ENCODE results near the gene CNTNAP4.

CNTNAP4 gene

GRCh38 chr16:76276745-76277438 lies at the start of gene CNTNAP4:
Gene CNTNAP4 (plus strand): TSS chr16:76277401. CDS start chr16:76277663, 262 bp downstream.
- Mint-ChIP-seq H3K27me3 (peaks cover 17% of the 10 kb centered on the region), H3K4me1 (peaks cover 5% of the 10 kb centered on the region), H3K27ac (no peak within 1 kb of the TSS), H3K36me3 (no peaks in the 10 kb centered on the region), H3K9me3 (no peaks in the 10 kb centered on the region), H3K4me3 (no peak within 1 kb of the TSS)
- ATAC-seq = no peak

DNA sequence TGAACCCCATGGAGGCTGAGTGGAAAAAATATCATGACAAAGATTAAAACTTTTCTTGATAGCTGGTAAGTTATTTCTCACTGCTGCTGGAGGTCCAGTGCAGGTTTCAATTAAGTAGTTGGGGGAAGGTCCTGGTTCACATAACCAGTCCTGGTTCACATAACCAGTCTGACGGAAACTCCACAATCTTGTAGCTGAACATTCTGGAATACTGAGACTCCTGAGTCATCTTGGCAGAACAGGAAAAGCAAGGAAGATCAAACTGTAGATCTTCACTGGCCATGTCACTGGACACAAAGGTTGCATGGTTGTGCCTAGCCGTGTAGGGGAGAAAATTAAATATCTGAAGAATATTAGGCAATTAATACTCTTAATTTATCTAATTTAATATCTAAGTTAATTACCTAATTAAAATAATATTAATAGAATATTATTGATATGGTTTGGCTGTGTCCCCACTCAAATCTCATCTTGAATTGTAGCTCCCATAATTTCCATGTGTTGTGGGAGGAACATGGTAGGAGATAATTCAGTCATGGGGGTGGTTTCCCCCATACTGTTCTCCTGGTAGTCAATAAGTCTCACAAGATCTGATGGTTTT lies 48.6 kb upstream of the CNTNAP4 start:
- Mint-ChIP-seq H3K4me3 (no peak overlapping the region), H3K36me3 (no peaks in the 10 kb centered on the region), H3K27ac (no peak overlapping the region), H3K9me3 (peaks cover 9% of the 10 kb centered on the region), H3K27me3 (no peaks in the 10 kb centered on the region), H3K4me1 (no peaks in the 10 kb centered on the region)
- ATAC-seq = no peak

- H3K4me1 Mint-ChIP-seq = no peaks in the 10 kb centered on the region
- H3K9me3 Mint-ChIP-seq = peaks cover 6% of the 10 kb centered on the region
- no peaks in the 10 kb centered on the region for H3K27me3 Mint-ChIP-seq
- ATAC-seq = no peak
- H3K27ac Mint-ChIP-seq = no peak overlapping the region
- no peak overlapping the region for H3K4me3 Mint-ChIP-seq
- no peaks in the 10 kb centered on the region for H3K36me3 Mint-ChIP-seq
These were observed 44.5 kb upstream of the CNTNAP4 start for GRCh38 chr16:76232704-76233103.

- Mint-ChIP-seq H3K27ac (no peak overlapping the region), H3K9me3 (peaks cover 3% of the 10 kb centered on the region), H3K27me3 (no peaks in the 10 kb centered on the region), H3K4me3 (no peak overlapping the region), H3K4me1 (no peaks in the 10 kb centered on the region), H3K36me3 (no peaks in the 10 kb centered on the region)
- ATAC-seq = no peak
These were observed 42.2 kb upstream of the CNTNAP4 start for GRCh38 chr16:76235025-76235424.

DNA sequence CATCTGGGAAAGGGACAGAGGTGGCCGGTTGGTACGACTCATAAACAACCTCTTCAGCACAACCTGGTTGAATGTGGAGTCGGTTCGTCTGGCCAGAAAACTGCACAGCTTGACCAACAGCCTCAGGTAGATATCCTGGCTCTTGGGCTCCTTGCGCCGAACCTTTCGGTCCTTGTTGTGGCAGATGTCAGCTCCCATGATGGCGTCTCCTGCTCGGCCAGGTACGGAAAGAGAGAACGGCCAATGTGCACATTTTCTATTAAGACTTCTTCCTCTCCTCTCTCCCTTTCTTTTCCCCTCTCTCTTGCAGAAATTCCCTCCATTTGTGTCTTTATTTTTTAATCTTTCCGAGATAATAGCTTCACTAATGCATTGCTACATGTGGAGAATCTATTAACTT lies 41.8 kb upstream of the CNTNAP4 start:
- H3K36me3 Mint-ChIP-seq = no peaks in the 10 kb centered on the region
- no peaks in the 10 kb centered on the region for H3K27me3 Mint-ChIP-seq
- H3K4me1 Mint-ChIP-seq = no peaks in the 10 kb centered on the region
- ATAC-seq = no peak
- no peak overlapping the region for H3K4me3 Mint-ChIP-seq
- peaks cover 3% of the 10 kb centered on the region for H3K9me3 Mint-ChIP-seq
- no peak overlapping the region for H3K27ac Mint-ChIP-seq

DNA sequence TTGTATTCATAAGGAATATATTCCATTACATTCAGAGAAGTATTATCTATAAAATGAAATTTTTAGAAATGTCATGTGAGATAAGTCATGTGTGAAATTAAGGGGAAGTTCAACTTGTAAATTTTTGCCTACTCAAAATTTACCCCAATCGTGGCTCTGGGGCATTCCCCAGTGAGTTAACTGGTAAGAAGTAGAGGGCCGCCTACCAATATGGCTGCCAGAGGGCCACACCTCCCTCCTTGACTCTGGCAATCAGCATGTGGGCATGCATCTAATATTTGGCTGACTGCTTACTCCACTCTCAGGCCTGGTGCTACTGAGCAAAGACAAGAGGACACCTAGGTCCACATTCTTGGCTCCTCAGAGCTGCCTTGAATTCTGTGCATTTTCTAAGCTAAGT lies 39.7 kb upstream of the CNTNAP4 start:
- no peak overlapping the region for H3K4me3 Mint-ChIP-seq
- H3K27me3 Mint-ChIP-seq = no peaks in the 10 kb centered on the region
- no peaks in the 10 kb centered on the region for H3K36me3 Mint-ChIP-seq
- no peaks in the 10 kb centered on the region for H3K4me1 Mint-ChIP-seq
- H3K27ac Mint-ChIP-seq = no peak overlapping the region
- no peak for ATAC-seq
- no peaks in the 10 kb centered on the region for H3K9me3 Mint-ChIP-seq

GRCh38 chr16:76241755-76242154 lies 35.4 kb upstream of the CNTNAP4 start:
- ATAC-seq = no peak
- Mint-ChIP-seq H3K4me1 (no peaks in the 10 kb centered on the region), H3K36me3 (no peaks in the 10 kb centered on the region), H3K4me3 (no peak overlapping the region), H3K27me3 (no peaks in the 10 kb centered on the region), H3K27ac (no peak overlapping the region), H3K9me3 (peaks cover 3% of the 10 kb centered on the region)

DNA sequence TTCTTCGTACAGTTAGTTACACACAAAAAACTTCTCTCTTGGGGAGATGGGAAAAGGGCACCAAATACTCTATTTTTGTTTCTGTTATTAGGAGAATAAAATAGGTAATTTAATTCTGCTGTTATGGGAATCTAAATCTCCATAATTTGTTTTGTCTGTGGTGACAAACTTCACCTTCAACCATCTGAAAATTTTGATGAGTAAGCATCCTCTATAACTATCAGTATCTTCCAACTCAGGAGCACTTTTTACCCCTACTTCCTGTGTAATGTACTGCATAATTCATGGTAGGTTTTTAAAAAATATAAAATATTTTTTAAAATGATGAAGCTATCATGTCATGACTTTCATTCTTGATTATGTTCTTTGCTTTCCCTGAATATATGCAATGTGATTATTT lies 33.6 kb upstream of the CNTNAP4 start:
- Mint-ChIP-seq H3K27ac (no peak overlapping the region), H3K4me3 (no peak overlapping the region), H3K9me3 (peaks cover 9% of the 10 kb centered on the region), H3K4me1 (no peaks in the 10 kb centered on the region), H3K36me3 (no peaks in the 10 kb centered on the region), H3K27me3 (no peaks in the 10 kb centered on the region)
- no peak for ATAC-seq

- no peaks in the 10 kb centered on the region for H3K4me1 Mint-ChIP-seq
- peaks cover 9% of the 10 kb centered on the region for H3K9me3 Mint-ChIP-seq
- H3K36me3 Mint-ChIP-seq = no peaks in the 10 kb centered on the region
- no peaks in the 10 kb centered on the region for H3K27me3 Mint-ChIP-seq
- no peak for ATAC-seq
- no peak overlapping the region for H3K27ac Mint-ChIP-seq
- no peak overlapping the region for H3K4me3 Mint-ChIP-seq
These were observed 30.6 kb upstream of the CNTNAP4 start for GRCh38 chr16:76246587-76246986.

- no peak for ATAC-seq
- Mint-ChIP-seq H3K36me3 (no peaks in the 10 kb centered on the region), H3K27me3 (no peaks in the 10 kb centered on the region), H3K4me3 (no peak overlapping the region), H3K27ac (no peak overlapping the region), H3K4me1 (no peaks in the 10 kb centered on the region), H3K9me3 (peaks cover under 1% of the 10 kb centered on the region)
These were observed 11.7 kb upstream of the CNTNAP4 start for GRCh38 chr16:76265434-76266045.

DNA sequence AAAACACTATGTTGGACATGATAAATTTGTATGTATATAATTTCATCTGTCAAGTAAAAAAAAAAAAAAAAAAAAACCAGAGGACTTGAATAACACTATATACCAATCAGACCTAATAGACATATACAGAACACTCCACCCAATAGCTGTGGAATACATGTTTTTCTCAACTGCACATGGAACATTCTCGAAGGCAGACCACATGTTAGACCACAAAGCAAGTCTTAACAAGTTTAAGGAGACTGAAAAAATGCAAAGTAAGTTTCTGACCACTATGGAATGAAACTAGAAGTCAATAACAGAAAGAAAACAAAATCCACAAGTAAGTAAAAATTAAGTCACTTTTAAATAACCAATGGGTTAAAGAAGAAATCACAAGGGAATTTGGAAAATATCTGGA lies 8.4 kb upstream of the CNTNAP4 start:
- no peaks in the 10 kb centered on the region for H3K4me1 Mint-ChIP-seq
- H3K9me3 Mint-ChIP-seq = peaks cover 8% of the 10 kb centered on the region
- ATAC-seq = no peak
- no peak overlapping the region for H3K27ac Mint-ChIP-seq
- H3K36me3 Mint-ChIP-seq = no peaks in the 10 kb centered on the region
- H3K27me3 Mint-ChIP-seq = no peaks in the 10 kb centered on the region
- H3K4me3 Mint-ChIP-seq = no peak overlapping the region

DNA sequence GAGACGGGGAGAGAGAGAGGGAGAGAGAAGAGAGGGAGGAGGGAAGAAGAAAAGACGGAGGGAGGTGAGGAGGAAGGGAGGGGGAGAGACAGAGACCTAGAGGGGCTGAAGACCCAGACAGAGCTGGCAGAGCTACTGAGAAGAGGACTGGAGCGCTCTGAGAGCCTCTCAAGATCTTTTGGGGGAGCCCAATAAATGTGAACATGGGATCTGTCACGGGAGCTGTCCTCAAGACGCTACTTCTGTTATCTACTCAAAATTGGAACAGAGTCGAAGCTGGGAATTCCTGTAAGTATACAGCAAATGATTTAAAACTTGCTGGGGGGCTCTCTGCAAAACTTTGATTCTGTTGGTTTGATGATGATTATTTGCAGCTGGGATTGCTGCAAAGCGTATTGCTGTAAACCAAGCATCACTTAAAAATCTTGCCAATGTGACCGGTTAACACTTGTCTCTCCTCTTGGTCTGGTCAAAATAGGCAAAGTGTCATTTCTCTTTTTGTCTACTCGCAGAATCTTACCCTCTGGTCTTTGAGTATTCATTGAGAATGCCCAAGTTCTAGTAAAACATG lies 344 bp downstream of the CNTNAP4 start:
- peaks cover 17% of the 10 kb centered on the region for H3K27me3 Mint-ChIP-seq

DNA sequence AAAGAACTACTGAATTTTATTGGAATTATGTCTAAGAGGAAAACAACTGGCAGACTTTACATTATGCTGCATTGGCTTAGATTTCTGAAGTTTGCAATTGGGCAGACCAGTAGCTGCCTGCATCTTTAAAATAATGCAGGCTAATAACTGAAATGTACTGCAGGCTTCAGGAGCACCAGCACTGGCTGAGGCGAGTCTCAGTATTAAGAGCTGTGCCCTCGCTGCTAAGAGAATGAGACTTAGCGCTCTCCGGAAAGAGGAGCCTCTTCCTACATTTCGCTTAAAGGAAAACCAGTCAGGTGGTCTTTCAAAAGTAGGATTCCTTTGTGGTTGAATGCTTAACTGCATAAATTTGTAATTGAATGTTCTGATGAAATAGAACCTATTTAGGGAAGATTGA lies 885 bp downstream of the CNTNAP4 start:
- Mint-ChIP-seq H3K36me3 (no peaks in the 10 kb centered on the region), H3K4me3 (no peak overlapping the region), H3K27ac (no peak overlapping the region), H3K9me3 (no peaks in the 10 kb centered on the region), H3K27me3 (peaks cover 17% of the 10 kb centered on the region), H3K4me1 (peaks cover 5% of the 10 kb centered on the region)
- no peak for ATAC-seq

More for the DNA sequence above, 344 bp downstream of the CNTNAP4 start:
- no peak for ATAC-seq
- no peak overlapping the region for H3K27ac Mint-ChIP-seq
- no peak overlapping the region for H3K4me3 Mint-ChIP-seq
- no peaks in the 10 kb centered on the region for H3K36me3 Mint-ChIP-seq
- H3K9me3 Mint-ChIP-seq = no peaks in the 10 kb centered on the region
- peaks cover 5% of the 10 kb centered on the region for H3K4me1 Mint-ChIP-seq

- peaks cover 5% of the 10 kb centered on the region for H3K4me1 Mint-ChIP-seq
- no peak overlapping the region for H3K4me3 Mint-ChIP-seq
- peaks cover 17% of the 10 kb centered on the region for H3K27me3 Mint-ChIP-seq
- H3K9me3 Mint-ChIP-seq = no peaks in the 10 kb centered on the region
- H3K36me3 Mint-ChIP-seq = no peaks in the 10 kb centered on the region
- ATAC-seq = no peak
- no peak overlapping the region for H3K27ac Mint-ChIP-seq
These were observed 1.8 kb downstream of the CNTNAP4 start for GRCh38 chr16:76278980-76279379.

GRCh38 chr16:76280421-76281215 lies 3.4 kb downstream of the CNTNAP4 start:
- Mint-ChIP-seq H3K9me3 (no peaks in the 10 kb centered on the region), H3K27ac (no peak overlapping the region), H3K36me3 (no peaks in the 10 kb centered on the region), H3K4me3 (no peak overlapping the region), H3K4me1 (peaks cover 5% of the 10 kb centered on the region), H3K27me3 (peaks cover 17% of the 10 kb centered on the region)
- no peak for ATAC-seq
